Omental fat pad (tissue), 4 donors: ENCODE measurements around the gene SLC39A3. TPM values are rescaled to one million over a fixed set of nuclear protein-coding genes. Genes with fewer than 3 reads are reported as not detected.

Experiments used
- ATAC-seq: fragments of 150-250 bp; one replicate; pipeline ENCODE4 v1.9.1; 2016; ENCODE audit warnings: mild to moderate bottlenecking, moderate library complexity; ENCODE audit not compliant: low FRiP score
- DNase-seq: peaks from one replicate; pipeline ENCODE4 v3.0.0-alpha.2; 2019; ENCODE audit warnings: low spot score
- total RNA-seq, 4 donors: library from RNA; depleted of rRNA; stranded (reverse); fragments of >200 nt; gene quantifications; one replicate each; pipeline ENCODE4 v1.1.0, GENCODE V29; 2016
- TF ChIP-seq, protein P1 (sequence below), 3 donors: fragments of 450-650 bp; IDR thresholded peaks; one replicate each; pipeline ENCODE4 v1.5.1; 2016 to 2017; ENCODE audit warnings: antibody characterized with exemption in 3 of 3, mild to moderate bottlenecking in 3 of 3, moderate library complexity in 2 of 3

The SLC39A3 gene
- total RNA-seq, 4 donors from 2014 or later, result 26.0 to 38.0 (median 28.6) TPM

DNA sequence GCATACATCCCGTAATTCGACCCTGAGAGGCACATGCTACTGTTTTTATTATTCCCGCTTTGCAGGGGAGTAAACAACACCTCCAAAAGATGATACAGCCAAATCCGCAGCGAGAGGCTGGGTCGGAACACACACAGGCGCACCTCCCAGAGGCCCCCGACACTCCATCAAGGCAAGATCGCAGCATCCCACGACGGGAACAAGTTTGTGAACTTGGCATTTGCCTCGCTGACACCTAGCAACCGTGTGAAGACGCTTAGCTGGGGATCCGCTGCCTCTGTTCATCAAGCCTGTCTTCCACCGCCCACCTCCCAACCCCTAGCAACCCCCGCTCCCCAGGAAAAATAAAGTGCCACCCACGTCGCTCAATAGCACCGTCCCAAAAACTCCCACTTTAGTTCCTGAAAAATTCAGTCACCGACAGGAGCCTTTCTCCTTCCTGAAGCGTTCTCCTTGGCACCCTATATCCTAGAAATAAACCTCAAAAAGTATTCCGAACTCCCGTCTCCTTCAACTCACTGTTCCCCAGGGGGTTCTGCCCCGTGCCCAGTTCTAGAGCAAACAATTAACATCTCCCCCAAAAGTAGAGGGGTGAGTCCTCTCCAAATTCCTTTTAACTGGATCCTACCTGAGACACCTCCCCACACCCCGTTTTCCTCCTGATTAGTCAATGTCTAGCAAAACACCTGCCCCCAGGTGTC lies 39.0 kb downstream of the SLC39A3 start:
- TF ChIP-seq, protein P1, sequence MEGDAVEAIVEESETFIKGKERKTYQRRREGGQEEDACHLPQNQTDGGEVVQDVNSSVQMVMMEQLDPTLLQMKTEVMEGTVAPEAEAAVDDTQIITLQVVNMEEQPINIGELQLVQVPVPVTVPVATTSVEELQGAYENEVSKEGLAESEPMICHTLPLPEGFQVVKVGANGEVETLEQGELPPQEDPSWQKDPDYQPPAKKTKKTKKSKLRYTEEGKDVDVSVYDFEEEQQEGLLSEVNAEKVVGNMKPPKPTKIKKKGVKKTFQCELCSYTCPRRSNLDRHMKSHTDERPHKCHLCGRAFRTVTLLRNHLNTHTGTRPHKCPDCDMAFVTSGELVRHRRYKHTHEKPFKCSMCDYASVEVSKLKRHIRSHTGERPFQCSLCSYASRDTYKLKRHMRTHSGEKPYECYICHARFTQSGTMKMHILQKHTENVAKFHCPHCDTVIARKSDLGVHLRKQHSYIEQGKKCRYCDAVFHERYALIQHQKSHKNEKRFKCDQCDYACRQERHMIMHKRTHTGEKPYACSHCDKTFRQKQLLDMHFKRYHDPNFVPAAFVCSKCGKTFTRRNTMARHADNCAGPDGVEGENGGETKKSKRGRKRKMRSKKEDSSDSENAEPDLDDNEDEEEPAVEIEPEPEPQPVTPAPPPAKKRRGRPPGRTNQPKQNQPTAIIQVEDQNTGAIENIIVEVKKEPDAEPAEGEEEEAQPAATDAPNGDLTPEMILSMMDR (IDR thresholded peaks at IDR 0.05), result no peak
- ATAC-seq (no peak), DNase-seq (no peak)

DNA sequence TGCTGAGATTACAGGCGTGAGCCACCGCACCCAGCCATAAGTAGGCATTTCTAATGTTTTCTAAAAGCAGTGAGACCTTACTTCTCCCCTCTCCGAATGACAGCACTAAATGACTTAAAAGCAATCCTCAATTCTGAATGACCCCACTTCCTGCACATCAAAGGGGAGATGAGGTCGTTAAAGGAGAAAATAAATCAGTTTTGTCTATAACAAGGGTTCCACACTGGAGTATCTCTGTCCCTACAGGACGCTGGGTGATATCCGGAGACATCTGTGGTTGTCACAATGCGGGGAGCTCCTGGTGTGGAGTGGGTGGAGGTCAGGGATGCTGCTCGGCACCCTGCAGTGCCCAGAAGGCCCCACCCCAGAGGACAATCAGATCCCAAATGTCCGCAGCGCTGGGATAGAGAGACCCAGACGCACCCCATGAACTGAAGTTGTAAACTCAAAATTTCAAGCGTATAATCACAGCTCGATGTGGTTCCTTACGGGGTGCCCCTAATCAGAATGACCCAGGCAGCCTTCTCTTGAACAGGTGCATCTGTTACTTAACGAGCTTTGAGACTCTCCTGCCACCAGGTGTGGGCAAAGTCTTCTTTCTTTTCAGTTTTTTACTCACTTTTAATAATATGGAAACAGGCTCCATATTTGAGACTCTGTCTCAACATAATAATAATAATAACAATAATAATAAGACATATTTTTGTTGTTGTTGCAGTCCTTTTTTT lies 40.2 kb downstream of the SLC39A3 start:
- DNase-seq (no peak), ATAC-seq (no peak)
- TF ChIP-seq, protein P1 (IDR thresholded peaks at IDR 0.05), result no peak

DNA sequence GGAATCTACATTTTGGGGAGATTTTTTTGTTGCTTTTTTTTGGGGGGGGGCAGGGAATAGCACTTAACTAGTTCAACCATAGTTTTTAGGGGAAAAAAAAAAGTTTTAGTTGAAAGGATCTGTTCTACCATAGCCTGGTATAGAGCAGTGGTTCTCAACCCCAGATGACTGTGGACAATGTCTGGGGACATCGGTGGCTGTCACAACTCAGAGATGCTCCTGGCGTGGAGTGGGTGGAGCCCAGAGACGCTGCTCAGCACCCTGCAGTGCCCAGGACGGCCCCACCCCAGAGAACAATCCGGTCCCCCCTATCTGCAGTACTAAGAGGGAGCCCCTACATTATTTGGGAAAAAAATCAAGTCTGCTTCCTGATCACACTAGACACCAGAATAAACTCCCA lies 45.6 kb downstream of the SLC39A3 start:
- DNase-seq (no peak), ATAC-seq (no peak)
- TF ChIP-seq, protein P1 (IDR thresholded peaks at IDR 0.05), result no peak

DNA sequence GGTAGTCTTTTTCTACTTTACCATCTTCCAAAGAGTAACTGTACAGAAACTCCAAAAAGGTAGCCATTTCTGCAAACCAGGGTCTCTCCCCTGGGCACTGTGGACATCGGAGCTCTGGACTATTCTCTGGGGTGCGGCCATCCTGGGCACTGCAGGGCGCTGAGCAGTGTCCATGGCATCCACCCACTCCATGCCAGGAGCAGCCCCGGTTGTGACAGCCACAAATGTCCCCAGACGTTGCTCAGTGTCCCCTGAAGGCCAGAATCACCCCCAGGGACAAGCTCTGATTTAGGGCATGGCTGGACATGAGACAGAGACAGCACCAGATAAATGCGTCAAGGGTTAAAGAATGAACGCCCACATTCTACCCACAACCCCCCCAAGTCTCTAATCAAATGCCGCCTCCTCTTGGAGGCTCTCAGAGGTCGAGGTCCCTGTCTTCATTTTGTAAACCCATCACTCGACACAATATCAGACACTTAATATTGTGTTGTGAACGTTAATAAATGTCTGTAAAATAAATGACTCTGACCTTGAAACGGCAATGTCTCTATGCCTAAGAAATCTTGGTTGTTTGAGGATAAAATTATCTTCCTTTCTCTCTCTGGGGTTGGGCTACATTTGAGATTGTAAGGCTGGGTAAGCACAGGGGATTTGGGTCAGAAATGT lies 46.2 kb downstream of the SLC39A3 start:
- no peak for DNase-seq
- TF ChIP-seq, protein P1 (IDR thresholded peaks at IDR 0.05), result no peak
- no peak for ATAC-seq

DNA sequence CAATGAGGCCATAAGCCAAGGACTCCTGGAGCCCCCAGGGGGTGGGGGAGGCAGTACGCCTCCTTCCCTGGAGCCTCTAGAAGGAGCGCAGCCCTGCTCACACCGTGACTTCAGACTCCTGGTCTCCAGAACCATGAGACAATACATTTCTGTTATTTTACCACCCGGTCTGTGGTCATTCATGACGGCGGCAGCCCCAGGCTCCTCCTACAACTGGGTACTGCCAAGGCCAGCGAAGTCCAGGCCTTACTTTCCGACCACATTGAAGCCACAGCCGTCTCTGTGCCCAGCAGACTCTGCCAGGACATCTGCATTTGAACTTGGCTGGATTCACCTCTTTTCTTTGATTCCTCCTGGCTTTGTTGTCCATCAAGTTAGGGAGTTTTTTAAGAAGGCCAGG lies 47.9 kb downstream of the SLC39A3 start:
- ATAC-seq, result no peak
- TF ChIP-seq, protein P1 (IDR thresholded peaks at IDR 0.05), result no peak
- no peak for DNase-seq

DNA sequence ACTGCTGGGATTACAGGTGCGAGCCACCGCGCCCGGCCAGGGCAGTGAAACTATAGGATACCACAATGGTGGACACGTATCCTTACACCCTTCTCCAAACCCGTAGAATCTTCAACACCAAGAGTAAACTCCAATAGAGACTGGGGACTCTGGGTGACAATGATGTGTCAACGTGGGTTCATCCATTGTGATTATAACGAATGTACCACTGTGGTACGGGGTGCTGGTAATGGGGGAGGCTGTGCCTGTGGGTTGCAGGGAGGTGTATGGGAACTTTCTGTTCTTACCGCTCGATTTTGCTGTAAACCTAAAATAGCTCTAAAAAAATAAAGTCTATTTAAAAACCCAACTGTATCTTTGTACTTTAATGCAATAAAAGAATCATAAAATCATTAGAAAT lies 49.0 kb downstream of the SLC39A3 start:
- no peak for ATAC-seq
- TF ChIP-seq, protein P1 (IDR thresholded peaks at IDR 0.05), result no peak

More for the DNA sequence above, 49.0 kb downstream of the SLC39A3 start:
- DNase-seq, result no peak
